ENCODE measurements around the gene MDM2.

DNA sequence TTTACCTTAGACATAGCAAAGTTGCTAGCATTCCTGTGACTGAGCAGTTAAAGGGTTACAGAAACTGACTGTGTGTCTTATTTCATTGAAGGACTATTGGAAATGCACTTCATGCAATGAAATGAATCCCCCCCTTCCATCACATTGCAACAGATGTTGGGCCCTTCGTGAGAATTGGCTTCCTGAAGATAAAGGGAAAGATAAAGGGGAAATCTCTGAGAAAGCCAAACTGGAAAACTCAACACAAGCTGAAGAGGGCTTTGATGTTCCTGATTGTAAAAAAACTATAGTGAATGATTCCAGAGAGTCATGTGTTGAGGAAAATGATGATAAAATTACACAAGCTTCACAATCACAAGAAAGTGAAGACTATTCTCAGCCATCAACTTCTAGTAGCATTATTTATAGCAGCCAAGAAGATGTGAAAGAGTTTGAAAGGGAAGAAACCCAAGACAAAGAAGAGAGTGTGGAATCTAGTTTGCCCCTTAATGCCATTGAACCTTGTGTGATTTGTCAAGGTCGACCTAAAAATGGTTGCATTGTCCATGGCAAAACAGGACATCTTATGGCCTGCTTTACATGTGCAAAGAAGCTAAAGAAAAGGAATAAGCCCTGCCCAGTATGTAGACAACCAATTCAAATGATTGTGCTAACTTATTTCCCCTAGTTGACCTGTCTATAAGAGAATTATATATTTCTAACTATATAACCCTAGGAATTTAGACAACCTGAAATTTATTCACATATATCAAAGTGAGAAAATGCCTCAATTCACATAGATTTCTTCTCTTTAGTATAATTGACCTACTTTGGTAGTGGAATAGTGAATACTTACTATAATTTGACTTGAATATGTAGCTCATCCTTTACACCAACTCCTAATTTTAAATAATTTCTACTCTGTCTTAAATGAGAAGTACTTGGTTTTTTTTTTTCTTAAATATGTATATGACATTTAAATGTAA is 31.5 kb downstream of the MDM2 start:
- no peak for TF ChIP-seq TAF1 (IDR thresholded peaks at IDR 0.05; ENCODE audit: borderline replicate concordance, insufficient read depth, low read length)
- TF ChIP-seq, protein P1, sequence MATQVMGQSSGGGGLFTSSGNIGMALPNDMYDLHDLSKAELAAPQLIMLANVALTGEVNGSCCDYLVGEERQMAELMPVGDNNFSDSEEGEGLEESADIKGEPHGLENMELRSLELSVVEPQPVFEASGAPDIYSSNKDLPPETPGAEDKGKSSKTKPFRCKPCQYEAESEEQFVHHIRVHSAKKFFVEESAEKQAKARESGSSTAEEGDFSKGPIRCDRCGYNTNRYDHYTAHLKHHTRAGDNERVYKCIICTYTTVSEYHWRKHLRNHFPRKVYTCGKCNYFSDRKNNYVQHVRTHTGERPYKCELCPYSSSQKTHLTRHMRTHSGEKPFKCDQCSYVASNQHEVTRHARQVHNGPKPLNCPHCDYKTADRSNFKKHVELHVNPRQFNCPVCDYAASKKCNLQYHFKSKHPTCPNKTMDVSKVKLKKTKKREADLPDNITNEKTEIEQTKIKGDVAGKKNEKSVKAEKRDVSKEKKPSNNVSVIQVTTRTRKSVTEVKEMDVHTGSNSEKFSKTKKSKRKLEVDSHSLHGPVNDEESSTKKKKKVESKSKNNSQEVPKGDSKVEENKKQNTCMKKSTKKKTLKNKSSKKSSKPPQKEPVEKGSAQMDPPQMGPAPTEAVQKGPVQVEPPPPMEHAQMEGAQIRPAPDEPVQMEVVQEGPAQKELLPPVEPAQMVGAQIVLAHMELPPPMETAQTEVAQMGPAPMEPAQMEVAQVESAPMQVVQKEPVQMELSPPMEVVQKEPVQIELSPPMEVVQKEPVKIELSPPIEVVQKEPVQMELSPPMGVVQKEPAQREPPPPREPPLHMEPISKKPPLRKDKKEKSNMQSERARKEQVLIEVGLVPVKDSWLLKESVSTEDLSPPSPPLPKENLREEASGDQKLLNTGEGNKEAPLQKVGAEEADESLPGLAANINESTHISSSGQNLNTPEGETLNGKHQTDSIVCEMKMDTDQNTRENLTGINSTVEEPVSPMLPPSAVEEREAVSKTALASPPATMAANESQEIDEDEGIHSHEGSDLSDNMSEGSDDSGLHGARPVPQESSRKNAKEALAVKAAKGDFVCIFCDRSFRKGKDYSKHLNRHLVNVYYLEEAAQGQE (IDR thresholded peaks at IDR 0.05; ENCODE audit: insufficient read depth in 1 of 2, low read depth in 2 of 2, low read length in 2 of 2), result no peak
- no peak for TF ChIP-seq POLR2AphosphoS5 (IDR thresholded peaks at IDR 0.05; ENCODE audit: low read depth, low read length)
- no peak for TF ChIP-seq SIN3A (IDR thresholded peaks at IDR 0.05; ENCODE audit: borderline replicate concordance, insufficient read depth, low read length)

All from PFSK-1 (cell line).